NCI-H2171 treated with DMSO at 0.1 percent for 48 hours (cell line): ENCODE results near the gene ALPG.
"Not testable (repeated sequence)": the region's sequence is repeated elsewhere in the genome, so short reads cannot be mapped to it uniquely, and the experiment has no call there.

ENCODE experiments used
- DNase-seq: peaks from one replicate; lab custom pipeline; 2025; lab: John Stamatoyannopoulos, UW

Gene ALPG

GRCh38 chr2:232440220-232441018 is 33.8 kb downstream of the ALPG start:
- DNase-seq, result peak; percentile 16

- DNase-seq, result no peak
Measured at GRCh38 chr2:232441147-232441651, 34.6 kb downstream of the ALPG start.

- DNase-seq, result not testable (repeated sequence)
Measured at GRCh38 chr2:232441922-232442321, 35.3 kb downstream of the ALPG start.

- not testable (repeated sequence) for DNase-seq
Measured at GRCh38 chr2:232442431-232442830, 35.8 kb downstream of the ALPG start.

- DNase-seq, result not testable (repeated sequence)
Measured at GRCh38 chr2:232443047-232443446, 36.4 kb downstream of the ALPG start.

- DNase-seq, result not testable (repeated sequence)
Measured at GRCh38 chr2:232443669-232444408, 37.2 kb downstream of the ALPG start.

- DNase-seq, result peak; percentile 3
Measured at GRCh38 chr2:232444409-232445148, 37.9 kb downstream of the ALPG start.

- not testable (repeated sequence) for DNase-seq
Measured at GRCh38 chr2:232445149-232445885, 38.7 kb downstream of the ALPG start.

GRCh38 chr2:232446266-232446777 is 39.7 kb downstream of the ALPG start:
- DNase-seq, result not testable (repeated sequence)

GRCh38 chr2:232447091-232447620 is 40.5 kb downstream of the ALPG start:
- no peak for DNase-seq

GRCh38 chr2:232447638-232448303 is 41.1 kb downstream of the ALPG start:
- no peak for DNase-seq

- DNase-seq, result no peak
Measured at GRCh38 chr2:232448304-232448690, 41.7 kb downstream of the ALPG start.

- DNase-seq, result no peak
Measured at GRCh38 chr2:232449964-232450363, 43.3 kb downstream of the ALPG start.

- DNase-seq, result not testable (repeated sequence)
Measured at GRCh38 chr2:232451645-232452044, 45.0 kb downstream of the ALPG start.

- DNase-seq, result no peak
Measured at GRCh38 chr2:232454630-232455029, 48.0 kb downstream of the ALPG start.

GRCh38 chr2:232455426-232456255 is 49.0 kb downstream of the ALPG start, which contains the start of gene ALPI:
Gene ALPI (plus strand): TSS chr2:232456153. CDS start chr2:232456200, 47 bp downstream.
- no peak for DNase-seq

- DNase-seq, result no peak
Measured at GRCh38 chr2:232456296-232457120, 49.9 kb downstream of the ALPG start.
